H9 (cell line): ENCODE data around the gene PPOX. TPM values are rescaled to one million over a fixed set of nuclear protein-coding genes. Genes with fewer than 3 reads are reported as not detected.

Experiments
- DNase-seq: peaks from one replicate; pipeline ENCODE4 v3.0.0-alpha.2; 2017
- H2AFZ ChIP-seq: one replicate; pipeline ENCODE4 v1.6.1; 2013; ENCODE audit warnings: mild to moderate bottlenecking, low read length, control low read depth, moderate library complexity
- H2AK5ac ChIP-seq: 2 replicates; pipeline ENCODE4 v1.6.1; 2013; ENCODE audit warnings: low read length, control low read depth, mixed read lengths; ENCODE audit not compliant: insufficient read length
- H2BK120ac ChIP-seq: one replicate; pipeline ENCODE4 v1.6.1; 2013; ENCODE audit warnings: low read depth, mild to moderate bottlenecking, low read length, control low read depth, inconsistent platforms; ENCODE audit not compliant: poor library complexity, severe bottlenecking
- H2BK12ac ChIP-seq: 2 replicates; pipeline ENCODE4 v1.6.1; 2013; ENCODE audit warnings: low read length, control low read depth, mixed read lengths, low read depth; ENCODE audit not compliant: insufficient read length
- H2BK15ac ChIP-seq: 2 replicates; pipeline ENCODE4 v1.6.1; 2013; ENCODE audit warnings: low read depth, low read length, control low read depth
- H2BK20ac ChIP-seq: one replicate; pipeline ENCODE4 v1.6.1; 2013; ENCODE audit warnings: low read depth, mild to moderate bottlenecking, low read length, control low read depth, inconsistent platforms; ENCODE audit not compliant: poor library complexity, severe bottlenecking
- H2BK5ac ChIP-seq: 2 replicates; pipeline ENCODE4 v1.6.1; 2013; ENCODE audit warnings: low read length, control low read depth, mixed read lengths; ENCODE audit not compliant: insufficient read length
- H3K14ac ChIP-seq: 2 replicates; pipeline ENCODE4 v1.6.1; 2013; ENCODE audit warnings: low read length, control low read depth; ENCODE audit not compliant: insufficient read depth
- H3K18ac ChIP-seq: 2 replicates; pipeline ENCODE4 v1.6.1; 2013; ENCODE audit warnings: low read depth, mild to moderate bottlenecking, mixed read lengths, low read length, control low read depth; ENCODE audit not compliant: insufficient read length
- H3K23ac ChIP-seq: 2 replicates; pipeline ENCODE4 v1.6.1; 2013; ENCODE audit warnings: low read length, control low read depth, mixed read lengths, low read depth; ENCODE audit not compliant: insufficient read length
- H3K23me2 ChIP-seq: 2 replicates; pipeline ENCODE4 v1.6.1; 2013; ENCODE audit warnings: low read depth, mild to moderate bottlenecking, mixed read lengths, low read length, control low read depth; ENCODE audit not compliant: insufficient read length, poor library complexity, severe bottlenecking
- H3K27ac ChIP-seq: 2 replicates; pipeline ENCODE4 v1.5.1; 2013; ENCODE audit warnings: low read length, control low read depth, mixed read lengths, low read depth; ENCODE audit not compliant: insufficient read length
- H3K27me3 ChIP-seq: 2 replicates; pipeline ENCODE4 v1.6.1; 2013; ENCODE audit warnings: low read length, control low read depth, inconsistent platforms; ENCODE audit not compliant: insufficient read depth
- H3K4ac ChIP-seq: 2 replicates; pipeline ENCODE4 v1.6.1; 2013; ENCODE audit warnings: low read depth, mild to moderate bottlenecking, control low read depth, inconsistent platforms, low read length, moderate library complexity
- H3K4me1 ChIP-seq: 2 replicates; pipeline ENCODE4 v1.6.1; 2013; ENCODE audit warnings: low read length, control low read depth, inconsistent platforms; ENCODE audit not compliant: insufficient read depth
- H3K4me2 ChIP-seq: 2 replicates; pipeline ENCODE4 v1.6.1; 2013; ENCODE audit warnings: low read length, control low read depth, mixed read lengths; ENCODE audit not compliant: insufficient read length, insufficient read depth
- H3K56ac ChIP-seq: 2 replicates; pipeline ENCODE4 v1.6.1; 2013; ENCODE audit warnings: low read depth, mild to moderate bottlenecking, mixed read lengths, low read length, control low read depth; ENCODE audit not compliant: insufficient read length
- H3K79me1 ChIP-seq: 2 replicates; pipeline ENCODE4 v1.6.1; 2013; ENCODE audit warnings: low read depth, mild to moderate bottlenecking, moderate library complexity, low read length, control low read depth, inconsistent platforms; ENCODE audit not compliant: insufficient read depth, poor library complexity, severe bottlenecking
- H3K79me2 ChIP-seq: 2 replicates; pipeline ENCODE4 v1.6.1; 2013; ENCODE audit warnings: low read length, control low read depth, inconsistent platforms; ENCODE audit not compliant: insufficient read depth
- H3K9ac ChIP-seq: 2 replicates; pipeline ENCODE4 v1.6.1; 2013; ENCODE audit warnings: low read length, control low read depth, mixed read lengths; ENCODE audit not compliant: insufficient read length; ENCODE audit errors: extremely low read depth
- H3K9me3 ChIP-seq: one replicate; pipeline ENCODE4 v1.6.1; 2013; ENCODE audit warnings: low read depth, low read length, inconsistent platforms; ENCODE audit not compliant: control insufficient read depth
- H3T11ph ChIP-seq: one replicate; pipeline ENCODE4 v1.6.1; 2013; ENCODE audit warnings: mild to moderate bottlenecking, low read length, control low read depth, inconsistent platforms
- H4K20me1 ChIP-seq: one replicate; pipeline ENCODE4 v1.6.1; 2013; ENCODE audit not compliant: control insufficient read depth, insufficient read length, insufficient read depth
- H4K5ac ChIP-seq: 2 replicates; pipeline ENCODE4 v1.6.1; 2013; ENCODE audit warnings: low read depth, mild to moderate bottlenecking, mixed read lengths, low read length, control low read depth; ENCODE audit not compliant: insufficient read length
- H4K8ac ChIP-seq: replicated peaks from 2 replicates; pipeline ENCODE4 v1.6.1; 2013; ENCODE audit warnings: low read length, control low read depth, mixed read lengths, low read depth; ENCODE audit not compliant: insufficient read length
- H4K91ac ChIP-seq: 2 replicates; pipeline ENCODE4 v1.6.1; 2013; ENCODE audit warnings: low read depth, mild to moderate bottlenecking, moderate library complexity, mixed read lengths, low read length, control low read depth; ENCODE audit not compliant: insufficient read length
- H3K27ac Mint-ChIP-seq, 3 experiments: 2 replicates in 2 of 3; 3 replicates in 1 of 3; pipeline ENCODE4 v1.8.0; 2020 to 2021; ENCODE audit warnings: mixed read lengths in 3 of 3, mild to moderate bottlenecking in 1 of 3, moderate library complexity in 1 of 3
- H3K27me3 Mint-ChIP-seq: 2 replicates; pipeline ENCODE4 v1.8.0; 2021; ENCODE audit warnings: low read depth, mild to moderate bottlenecking, moderate library complexity, mixed read lengths
- H3K36me3 Mint-ChIP-seq, 3 experiments: 2 replicates in 2 of 3; 3 replicates in 1 of 3; pipeline ENCODE4 v1.8.0; 2020 to 2021; ENCODE audit warnings: low read depth in 3 of 3, mixed read lengths in 3 of 3; ENCODE audit not compliant: insufficient read depth in 1 of 3
- H3K4me1 Mint-ChIP-seq, 2 experiments: 2 replicates each; pipeline ENCODE4 v1.8.0; 2020; ENCODE audit warnings: mixed read lengths in 2 of 2
- H3K4me3 Mint-ChIP-seq, 2 experiments: 2 replicates in 1 of 2; 3 replicates in 1 of 2; pipeline ENCODE4 v1.8.0; 2020 to 2021; ENCODE audit warnings: mild to moderate bottlenecking in 2 of 2, mixed read lengths in 2 of 2, moderate library complexity in 1 of 2
- H3K9me3 Mint-ChIP-seq, 2 experiments: 2 replicates in 1 of 2; 3 replicates in 1 of 2; pipeline ENCODE4 v1.8.0; 2020; ENCODE audit warnings: mild to moderate bottlenecking in 2 of 2, mixed read lengths in 2 of 2, moderate library complexity in 1 of 2
- WGBS: extraction: QIAGEN DNeasy Blood & Tissue Kit; methylation state at CpG from one replicate; pipeline ENCODE4 v1.1.7; 2013; ENCODE audit warnings: missing lambda C conversion rate, low lambda C conversion rate, mixed read lengths; ENCODE audit not compliant: insufficient read length; ENCODE audit errors: extremely low coverage; 5-methylcytosine and 5-hydroxymethylcytosine counted together
- total RNA-seq: library from RNA; stranded (reverse); gene quantifications from 2 replicates; pipeline ENCODE4 v1.2.1, GENCODE V29; 2021
- TF ChIP-seq, protein P1 (sequence below): fragments of 200-600 bp; sonication (generic); conservative IDR thresholded peaks from 3 replicates; pipeline ENCODE4 v1.8.0; 2021; ENCODE audit warnings: antibody characterized with exemption, mild to moderate bottlenecking

Gene PPOX
- total RNA-seq, 1 experiment from 2014 or later: 39.8 TPM

DNA sequence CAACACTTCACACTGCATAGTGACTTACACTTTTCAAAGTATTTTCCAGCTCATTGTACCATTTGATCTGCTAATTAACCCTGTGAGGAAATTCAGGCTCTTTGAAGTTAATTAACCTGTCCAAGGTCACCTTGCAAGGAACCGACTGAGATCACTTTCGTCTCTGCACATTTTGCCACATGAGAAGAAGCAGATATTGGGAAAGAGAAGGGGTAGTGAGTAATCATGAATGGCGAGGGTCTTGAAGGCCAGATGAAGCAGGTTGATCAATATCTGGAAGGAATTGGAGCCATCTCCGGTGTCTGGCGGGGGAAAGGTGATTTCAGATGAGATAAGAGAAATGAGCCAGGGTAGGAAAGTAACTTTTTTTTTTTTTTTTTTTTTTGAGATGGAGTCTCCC lies 53.8 kb downstream of the PPOX start:
- Mint-ChIP-seq H3K4me3 (no peak overlapping the region), H3K9me3 (no peaks in the 10 kb centered on the region), H3K36me3 (peaks cover 0 to 3% (median 3%) of the 10 kb centered on the region in 3 experiments; a peak in 4 of 7 replicates), H3K27me3 (no peaks in the 10 kb centered on the region), H3K4me1 (peaks cover 17 to 41% of the 10 kb centered on the region in 2 experiments), H3K27ac (no peak overlapping the region)
- no peak overlapping the region for H3K18ac ChIP-seq
- no peak overlapping the region for H2AFZ ChIP-seq
- H3K27ac ChIP-seq: no peak overlapping the region
- no peak overlapping the region for H4K5ac ChIP-seq
- H3K79me2 ChIP-seq: no peaks in the 10 kb centered on the region
- H3K56ac ChIP-seq: no peak overlapping the region
- no peak for DNase-seq
- no peak overlapping the region for H3K4me2 ChIP-seq
- no peak overlapping the region for H3K14ac ChIP-seq
- no peak overlapping the region for H2BK20ac ChIP-seq
- H2BK5ac ChIP-seq: no peak overlapping the region
- H4K8ac ChIP-seq: no peak overlapping the region
- no peak overlapping the region for H3K4ac ChIP-seq
- no peaks in the 10 kb centered on the region for H3K9me3 ChIP-seq
- H3T11ph ChIP-seq: no peak overlapping the region
- no CpG with 5 or more reads among the region's 5 CpGs for WGBS
- TF ChIP-seq, protein P1, sequence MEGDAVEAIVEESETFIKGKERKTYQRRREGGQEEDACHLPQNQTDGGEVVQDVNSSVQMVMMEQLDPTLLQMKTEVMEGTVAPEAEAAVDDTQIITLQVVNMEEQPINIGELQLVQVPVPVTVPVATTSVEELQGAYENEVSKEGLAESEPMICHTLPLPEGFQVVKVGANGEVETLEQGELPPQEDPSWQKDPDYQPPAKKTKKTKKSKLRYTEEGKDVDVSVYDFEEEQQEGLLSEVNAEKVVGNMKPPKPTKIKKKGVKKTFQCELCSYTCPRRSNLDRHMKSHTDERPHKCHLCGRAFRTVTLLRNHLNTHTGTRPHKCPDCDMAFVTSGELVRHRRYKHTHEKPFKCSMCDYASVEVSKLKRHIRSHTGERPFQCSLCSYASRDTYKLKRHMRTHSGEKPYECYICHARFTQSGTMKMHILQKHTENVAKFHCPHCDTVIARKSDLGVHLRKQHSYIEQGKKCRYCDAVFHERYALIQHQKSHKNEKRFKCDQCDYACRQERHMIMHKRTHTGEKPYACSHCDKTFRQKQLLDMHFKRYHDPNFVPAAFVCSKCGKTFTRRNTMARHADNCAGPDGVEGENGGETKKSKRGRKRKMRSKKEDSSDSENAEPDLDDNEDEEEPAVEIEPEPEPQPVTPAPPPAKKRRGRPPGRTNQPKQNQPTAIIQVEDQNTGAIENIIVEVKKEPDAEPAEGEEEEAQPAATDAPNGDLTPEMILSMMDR: no peak
- H4K20me1 ChIP-seq: no peaks in the 10 kb centered on the region
- no peak overlapping the region for H3K9ac ChIP-seq
- no peak overlapping the region for H2BK12ac ChIP-seq
- no peak overlapping the region for H3K23ac ChIP-seq
- H3K4me1 ChIP-seq: peaks cover 4% of the 10 kb centered on the region; the same call in 1 of the 2 replicates
- no peak overlapping the region for H2BK120ac ChIP-seq
- no peaks in the 10 kb centered on the region for H3K23me2 ChIP-seq
- H2AK5ac ChIP-seq: no peak overlapping the region
- H4K91ac ChIP-seq: no peak overlapping the region
- no peaks in the 10 kb centered on the region for H3K79me1 ChIP-seq
- H3K27me3 ChIP-seq: no peaks in the 10 kb centered on the region
- no peak overlapping the region for H2BK15ac ChIP-seq

Other genes starting within 250 kb of the PPOX start
- gene ITLN2, start 211.6 kb upstream of the PPOX start, total RNA-seq: 2.4 and 2.9 TPM in 2 replicates
- gene F11R, start 145.3 kb upstream of the PPOX start, total RNA-seq: 159 and 174 TPM in 2 replicates
- gene TSTD1, start 127.5 kb upstream of the PPOX start, total RNA-seq: 73.7 and 77.0 TPM in 2 replicates
- gene USF1, start 120.4 kb upstream of the PPOX start, total RNA-seq: 58.6 and 59.2 TPM in 2 replicates
- gene ARHGAP30, start 96.5 kb upstream of the PPOX start, total RNA-seq: 0.13 TPM in 2 replicates
- gene NECTIN4, start 76.9 kb upstream of the PPOX start, total RNA-seq: 0.33 and 0.64 TPM in 2 replicates
- gene KLHDC9, start 68.1 kb upstream of the PPOX start, total RNA-seq: 6.6 and 7.0 TPM in 2 replicates
- 71.8 and 76.1 TPM in 2 replicates for gene PFDN2, start 48.4 kb upstream of the PPOX start, total RNA-seq
- 39.0 and 39.6 TPM in 2 replicates for gene NIT1, start 48.3 kb upstream of the PPOX start, total RNA-seq
- 44.7 and 46.7 TPM in 2 replicates for gene DEDD, start 33.8 kb upstream of the PPOX start, total RNA-seq
- gene UFC1, start 12.4 kb upstream of the PPOX start, total RNA-seq: 93.4 and 93.5 TPM in 2 replicates
- gene USP21, start 6.9 kb upstream of the PPOX start, total RNA-seq: 17.9 and 18.4 TPM in 2 replicates
- 31.8 and 33.1 TPM in 2 replicates for gene B4GALT3, start 11.1 kb downstream of the PPOX start, total RNA-seq
- gene ADAMTS4, start 32.6 kb downstream of the PPOX start, total RNA-seq: 7.0 and 9.1 TPM in 2 replicates
- 80.3 and 84.5 TPM in 2 replicates for gene NDUFS2, start 35.9 kb downstream of the PPOX start, total RNA-seq
- 0.44 and 0.90 TPM in 2 replicates for gene FCER1G, start 48.9 kb downstream of the PPOX start, total RNA-seq
- gene APOA2, start 57.2 kb downstream of the PPOX start, total RNA-seq: not detected in 2 replicates
- gene TOMM40L, start 59.6 kb downstream of the PPOX start, total RNA-seq: 12.8 and 13.5 TPM in 2 replicates
- not detected in 2 replicates for gene NR1I3, start 71.8 kb downstream of the PPOX start, total RNA-seq
- gene PCP4L1, start 92.3 kb downstream of the PPOX start, total RNA-seq: 0.66 and 0.83 TPM in 2 replicates
- 2.7 and 3.6 TPM in 2 replicates for gene MPZ, start 143.5 kb downstream of the PPOX start, total RNA-seq
- 198 and 206 TPM in 2 replicates for gene SDHC, start 148.0 kb downstream of the PPOX start, total RNA-seq
- not detected in 2 replicates for gene CFAP126, start 201.4 kb downstream of the PPOX start, total RNA-seq